M059J (cell line): ENCODE measurements around the gene TCTN2. TPM values are rescaled to one million over a fixed set of nuclear protein-coding genes. Genes with fewer than 3 reads are reported as not detected.
A peak's percentile ranks its signal among the peaks of the same experiment; 100 is the strongest.

Source experiments
- DNase-seq: peaks from one replicate; pipeline ENCODE4 v3.0.0-alpha.2; 2012; ENCODE audit warnings: low read depth
- total RNA-seq: library from RNA; depleted of rRNA; stranded (reverse); fragments of >200 nt; shearing (Covaris generic); gene quantifications from 2 replicates; pipeline ENCODE4 v1.2.3, GENCODE V29; 2014; rRNA removed

Gene TCTN2
- total RNA-seq, 1 experiment from 2014 or later, result 22.9 TPM

GRCh38 chr12:123741937-123742572 is 71.1 kb downstream of the TCTN2 start:
- DNase-seq, result no peak

- no peak for DNase-seq
These were observed 72.1 kb downstream of the TCTN2 start for GRCh38 chr12:123743002-123743401.

- no peak for DNase-seq
These were observed 73.9 kb downstream of the TCTN2 start for GRCh38 chr12:123744836-123745235.

GRCh38 chr12:123747309-123747708 is 76.4 kb downstream of the TCTN2 start:
- DNase-seq, result no peak

- DNase-seq, result no peak
These were observed 77.2 kb downstream of the TCTN2 start for GRCh38 chr12:123748161-123748560.

- DNase-seq, result peak; percentile 81
These were observed 77.7 kb downstream of the TCTN2 start for GRCh38 chr12:123748661-123749060.

GRCh38 chr12:123749355-123749754 is 78.4 kb downstream of the TCTN2 start:
- DNase-seq, result no peak

GRCh38 chr12:123750159-123750656 is 79.3 kb downstream of the TCTN2 start:
- no peak for DNase-seq

GRCh38 chr12:123752046-123752445 is 81.1 kb downstream of the TCTN2 start:
- no peak for DNase-seq

- DNase-seq, result no peak
These were observed 83.3 kb downstream of the TCTN2 start for GRCh38 chr12:123754041-123754772.

GRCh38 chr12:123757561-123757960 is 86.6 kb downstream of the TCTN2 start:
- no peak for DNase-seq

Other genes starting within 250 kb of the TCTN2 start
- gene RILPL2, start 234.4 kb upstream of the TCTN2 start, total RNA-seq, result 3.5 and 5.3 TPM in 2 replicates
- 9.9 and 11.8 TPM in 2 replicates for gene SNRNP35, start 213.0 kb upstream of the TCTN2 start, total RNA-seq
- gene RILPL1, start 137.4 kb upstream of the TCTN2 start, total RNA-seq, result 9.2 and 15.7 TPM in 2 replicates
- 294 and 301 TPM in 2 replicates for gene TMED2, start 86.6 kb upstream of the TCTN2 start, total RNA-seq
- 18.9 and 33.6 TPM in 2 replicates for gene DDX55, start 69.0 kb upstream of the TCTN2 start, total RNA-seq
- 140 and 157 TPM in 2 replicates for gene EIF2B1, start 37.4 kb upstream of the TCTN2 start, total RNA-seq
- gene GTF2H3, start 37.3 kb upstream of the TCTN2 start, total RNA-seq, result 61.3 and 67.7 TPM in 2 replicates
- gene ATP6V0A2, start 41.2 kb downstream of the TCTN2 start, total RNA-seq, result 8.6 and 17.0 TPM in 2 replicates
- not detected in 2 replicates for gene DNAH10, start 91.2 kb downstream of the TCTN2 start, total RNA-seq